H9 (cell line): ENCODE measurements around the gene DNAJB6. TPM values are rescaled to one million over a fixed set of nuclear protein-coding genes. Genes with fewer than 3 reads are reported as not detected.

Experiments
- DNase-seq: peaks from one replicate; pipeline ENCODE4 v3.0.0-alpha.2; 2017
- H2AFZ ChIP-seq: one replicate; pipeline ENCODE4 v1.6.1; 2013; ENCODE audit warnings: mild to moderate bottlenecking, low read length, control low read depth, moderate library complexity
- H2AK5ac ChIP-seq: 2 replicates; pipeline ENCODE4 v1.6.1; 2013; ENCODE audit warnings: low read length, control low read depth, mixed read lengths; ENCODE audit not compliant: insufficient read length
- H2BK120ac ChIP-seq: one replicate; pipeline ENCODE4 v1.6.1; 2013; ENCODE audit warnings: low read depth, mild to moderate bottlenecking, low read length, control low read depth, inconsistent platforms; ENCODE audit not compliant: poor library complexity, severe bottlenecking
- H2BK12ac ChIP-seq: 2 replicates; pipeline ENCODE4 v1.6.1; 2013; ENCODE audit warnings: low read length, control low read depth, mixed read lengths, low read depth; ENCODE audit not compliant: insufficient read length
- H2BK15ac ChIP-seq: 2 replicates; pipeline ENCODE4 v1.6.1; 2013; ENCODE audit warnings: low read depth, low read length, control low read depth
- H2BK20ac ChIP-seq: one replicate; pipeline ENCODE4 v1.6.1; 2013; ENCODE audit warnings: low read depth, mild to moderate bottlenecking, low read length, control low read depth, inconsistent platforms; ENCODE audit not compliant: poor library complexity, severe bottlenecking
- H2BK5ac ChIP-seq: 2 replicates; pipeline ENCODE4 v1.6.1; 2013; ENCODE audit warnings: low read length, control low read depth, mixed read lengths; ENCODE audit not compliant: insufficient read length
- H3K14ac ChIP-seq: 2 replicates; pipeline ENCODE4 v1.6.1; 2013; ENCODE audit warnings: low read length, control low read depth; ENCODE audit not compliant: insufficient read depth
- H3K18ac ChIP-seq: 2 replicates; pipeline ENCODE4 v1.6.1; 2013; ENCODE audit warnings: low read depth, mild to moderate bottlenecking, mixed read lengths, low read length, control low read depth; ENCODE audit not compliant: insufficient read length
- H3K23ac ChIP-seq: 2 replicates; pipeline ENCODE4 v1.6.1; 2013; ENCODE audit warnings: low read length, control low read depth, mixed read lengths, low read depth; ENCODE audit not compliant: insufficient read length
- H3K23me2 ChIP-seq: 2 replicates; pipeline ENCODE4 v1.6.1; 2013; ENCODE audit warnings: low read depth, mild to moderate bottlenecking, mixed read lengths, low read length, control low read depth; ENCODE audit not compliant: insufficient read length, poor library complexity, severe bottlenecking
- H3K27ac ChIP-seq: 2 replicates; pipeline ENCODE4 v1.5.1; 2013; ENCODE audit warnings: low read length, control low read depth, mixed read lengths, low read depth; ENCODE audit not compliant: insufficient read length
- H3K27me3 ChIP-seq: 2 replicates; pipeline ENCODE4 v1.6.1; 2013; ENCODE audit warnings: low read length, control low read depth, inconsistent platforms; ENCODE audit not compliant: insufficient read depth
- H3K4ac ChIP-seq: 2 replicates; pipeline ENCODE4 v1.6.1; 2013; ENCODE audit warnings: low read depth, mild to moderate bottlenecking, control low read depth, inconsistent platforms, low read length, moderate library complexity
- H3K4me1 ChIP-seq: 2 replicates; pipeline ENCODE4 v1.6.1; 2013; ENCODE audit warnings: low read length, control low read depth, inconsistent platforms; ENCODE audit not compliant: insufficient read depth
- H3K4me2 ChIP-seq: 2 replicates; pipeline ENCODE4 v1.6.1; 2013; ENCODE audit warnings: low read length, control low read depth, mixed read lengths; ENCODE audit not compliant: insufficient read length, insufficient read depth
- H3K56ac ChIP-seq: 2 replicates; pipeline ENCODE4 v1.6.1; 2013; ENCODE audit warnings: low read depth, mild to moderate bottlenecking, mixed read lengths, low read length, control low read depth; ENCODE audit not compliant: insufficient read length
- H3K79me1 ChIP-seq: 2 replicates; pipeline ENCODE4 v1.6.1; 2013; ENCODE audit warnings: low read depth, mild to moderate bottlenecking, moderate library complexity, low read length, control low read depth, inconsistent platforms; ENCODE audit not compliant: insufficient read depth, poor library complexity, severe bottlenecking
- H3K79me2 ChIP-seq: 2 replicates; pipeline ENCODE4 v1.6.1; 2013; ENCODE audit warnings: low read length, control low read depth, inconsistent platforms; ENCODE audit not compliant: insufficient read depth
- H3K9ac ChIP-seq: 2 replicates; pipeline ENCODE4 v1.6.1; 2013; ENCODE audit warnings: low read length, control low read depth, mixed read lengths; ENCODE audit not compliant: insufficient read length; ENCODE audit errors: extremely low read depth
- H3K9me3 ChIP-seq: one replicate; pipeline ENCODE4 v1.6.1; 2013; ENCODE audit warnings: low read depth, low read length, inconsistent platforms; ENCODE audit not compliant: control insufficient read depth
- H3T11ph ChIP-seq: one replicate; pipeline ENCODE4 v1.6.1; 2013; ENCODE audit warnings: mild to moderate bottlenecking, low read length, control low read depth, inconsistent platforms
- H4K20me1 ChIP-seq: one replicate; pipeline ENCODE4 v1.6.1; 2013; ENCODE audit not compliant: control insufficient read depth, insufficient read length, insufficient read depth
- H4K5ac ChIP-seq: 2 replicates; pipeline ENCODE4 v1.6.1; 2013; ENCODE audit warnings: low read depth, mild to moderate bottlenecking, mixed read lengths, low read length, control low read depth; ENCODE audit not compliant: insufficient read length
- H4K8ac ChIP-seq: replicated peaks from 2 replicates; pipeline ENCODE4 v1.6.1; 2013; ENCODE audit warnings: low read length, control low read depth, mixed read lengths, low read depth; ENCODE audit not compliant: insufficient read length
- H4K91ac ChIP-seq: 2 replicates; pipeline ENCODE4 v1.6.1; 2013; ENCODE audit warnings: low read depth, mild to moderate bottlenecking, moderate library complexity, mixed read lengths, low read length, control low read depth; ENCODE audit not compliant: insufficient read length
- H3K27ac Mint-ChIP-seq, 3 experiments: 2 replicates in 2 of 3; 3 replicates in 1 of 3; pipeline ENCODE4 v1.8.0; 2020 to 2021; ENCODE audit warnings: mixed read lengths in 3 of 3, mild to moderate bottlenecking in 1 of 3, moderate library complexity in 1 of 3
- H3K27me3 Mint-ChIP-seq: 2 replicates; pipeline ENCODE4 v1.8.0; 2021; ENCODE audit warnings: low read depth, mild to moderate bottlenecking, moderate library complexity, mixed read lengths
- H3K36me3 Mint-ChIP-seq, 3 experiments: 2 replicates in 2 of 3; 3 replicates in 1 of 3; pipeline ENCODE4 v1.8.0; 2020 to 2021; ENCODE audit warnings: low read depth in 3 of 3, mixed read lengths in 3 of 3; ENCODE audit not compliant: insufficient read depth in 1 of 3
- H3K4me1 Mint-ChIP-seq, 2 experiments: 2 replicates each; pipeline ENCODE4 v1.8.0; 2020; ENCODE audit warnings: mixed read lengths in 2 of 2
- H3K4me3 Mint-ChIP-seq, 2 experiments: 2 replicates in 1 of 2; 3 replicates in 1 of 2; pipeline ENCODE4 v1.8.0; 2020 to 2021; ENCODE audit warnings: mild to moderate bottlenecking in 2 of 2, mixed read lengths in 2 of 2, moderate library complexity in 1 of 2
- H3K9me3 Mint-ChIP-seq, 2 experiments: 2 replicates in 1 of 2; 3 replicates in 1 of 2; pipeline ENCODE4 v1.8.0; 2020; ENCODE audit warnings: mild to moderate bottlenecking in 2 of 2, mixed read lengths in 2 of 2, moderate library complexity in 1 of 2
- WGBS: extraction: QIAGEN DNeasy Blood & Tissue Kit; methylation state at CpG from one replicate; pipeline ENCODE4 v1.1.7; 2013; ENCODE audit warnings: missing lambda C conversion rate, low lambda C conversion rate, mixed read lengths; ENCODE audit not compliant: insufficient read length; ENCODE audit errors: extremely low coverage; 5-methylcytosine and 5-hydroxymethylcytosine counted together
- total RNA-seq: library from RNA; stranded (reverse); gene quantifications from 2 replicates; pipeline ENCODE4 v1.2.1, GENCODE V29; 2021
- TF ChIP-seq, protein P1 (sequence below): fragments of 200-600 bp; sonication (generic); conservative IDR thresholded peaks from 3 replicates; pipeline ENCODE4 v1.8.0; 2021; ENCODE audit warnings: antibody characterized with exemption, mild to moderate bottlenecking

Gene DNAJB6
- total RNA-seq, 1 experiment from 2014 or later, result 215 TPM

DNA sequence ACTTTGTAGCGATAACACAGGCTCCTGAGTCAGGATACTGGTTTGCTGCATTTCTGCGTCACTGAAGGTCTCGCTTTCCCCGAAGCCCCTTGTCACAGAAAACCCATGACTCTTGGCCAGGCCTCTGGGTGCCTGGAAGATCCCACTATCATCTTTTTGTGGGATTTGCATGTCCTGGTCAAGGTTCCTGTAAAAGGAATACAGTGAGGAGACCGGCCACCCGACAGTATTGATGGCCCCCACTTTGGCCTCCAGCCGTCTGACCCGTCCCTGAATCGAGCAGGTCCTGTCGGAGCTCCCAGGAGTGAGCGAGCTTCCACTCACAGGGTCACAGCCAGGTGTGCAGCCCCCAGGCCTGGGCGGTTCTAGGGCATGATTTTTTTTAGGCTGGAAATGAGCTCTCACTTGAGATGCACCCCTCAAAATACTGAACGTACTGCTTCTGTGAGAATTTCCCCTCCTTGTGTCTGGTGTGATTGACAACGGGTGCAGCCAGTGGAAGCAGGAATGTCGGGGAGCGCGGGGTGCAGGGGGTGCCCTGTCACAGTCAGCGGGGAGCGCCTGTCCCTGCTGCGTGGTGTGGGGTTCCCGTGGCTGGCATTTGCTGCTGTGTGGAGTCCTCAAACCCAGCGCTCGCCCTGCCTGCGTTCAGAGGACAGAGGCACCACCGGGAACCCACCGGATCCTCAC is 75.8 kb downstream of the DNAJB6 start:
- Histone ChIP-seq H3K23ac (no peak overlapping the region), H3K4me2 (no peak overlapping the region), H4K20me1 (no peaks in the 10 kb centered on the region), H4K5ac (no peak overlapping the region), H3K79me1 (peaks cover 10% of the 10 kb centered on the region), H2BK20ac (no peak overlapping the region), H3K14ac (no peak overlapping the region), H3K4me1 (no peaks in the 10 kb centered on the region), H3K27ac (no peak overlapping the region), H2AK5ac (no peak overlapping the region), H3K9me3 (no peaks in the 10 kb centered on the region), H3K9ac (no peak overlapping the region), H2BK5ac (no peak overlapping the region), H2AFZ (no peak overlapping the region), H2BK15ac (no peak overlapping the region), H4K8ac (no peak overlapping the region), H2BK12ac (no peak overlapping the region), H3K18ac (no peak overlapping the region), H3K27me3 (no peaks in the 10 kb centered on the region), H3K23me2 (no peaks in the 10 kb centered on the region), H3K4ac (no peak overlapping the region), H3T11ph (no peak overlapping the region), H4K91ac (no peak overlapping the region), H3K79me2 (no peaks in the 10 kb centered on the region; the same call in 1 of the 2 replicates), H3K56ac (no peak overlapping the region), H2BK120ac (no peak overlapping the region)
- WGBS, result no CpG with 5 or more reads among the region's 26 CpGs
- H3K4me3 Mint-ChIP-seq, result no peak overlapping the region
- peaks cover 37 to 61% (median 56%) of the 10 kb centered on the region in 3 experiments for H3K36me3 Mint-ChIP-seq
- H3K4me1 Mint-ChIP-seq, result peaks cover 28 to 40% of the 10 kb centered on the region in 2 experiments
- no peaks in the 10 kb centered on the region; a peak in 1 of 5 replicates for H3K9me3 Mint-ChIP-seq
- DNase-seq, result no peak
- TF ChIP-seq, protein P1, sequence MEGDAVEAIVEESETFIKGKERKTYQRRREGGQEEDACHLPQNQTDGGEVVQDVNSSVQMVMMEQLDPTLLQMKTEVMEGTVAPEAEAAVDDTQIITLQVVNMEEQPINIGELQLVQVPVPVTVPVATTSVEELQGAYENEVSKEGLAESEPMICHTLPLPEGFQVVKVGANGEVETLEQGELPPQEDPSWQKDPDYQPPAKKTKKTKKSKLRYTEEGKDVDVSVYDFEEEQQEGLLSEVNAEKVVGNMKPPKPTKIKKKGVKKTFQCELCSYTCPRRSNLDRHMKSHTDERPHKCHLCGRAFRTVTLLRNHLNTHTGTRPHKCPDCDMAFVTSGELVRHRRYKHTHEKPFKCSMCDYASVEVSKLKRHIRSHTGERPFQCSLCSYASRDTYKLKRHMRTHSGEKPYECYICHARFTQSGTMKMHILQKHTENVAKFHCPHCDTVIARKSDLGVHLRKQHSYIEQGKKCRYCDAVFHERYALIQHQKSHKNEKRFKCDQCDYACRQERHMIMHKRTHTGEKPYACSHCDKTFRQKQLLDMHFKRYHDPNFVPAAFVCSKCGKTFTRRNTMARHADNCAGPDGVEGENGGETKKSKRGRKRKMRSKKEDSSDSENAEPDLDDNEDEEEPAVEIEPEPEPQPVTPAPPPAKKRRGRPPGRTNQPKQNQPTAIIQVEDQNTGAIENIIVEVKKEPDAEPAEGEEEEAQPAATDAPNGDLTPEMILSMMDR, result no peak
- H3K27me3 Mint-ChIP-seq, result no peaks in the 10 kb centered on the region
- peak overlapping the region in 2 of 3 experiments; percentile 12 to 89; a peak in 3 of 7 replicates for H3K27ac Mint-ChIP-seq
